PC-9 (cell line): ENCODE data around the gene F2. TPM values are rescaled to one million over a fixed set of nuclear protein-coding genes. Genes with fewer than 3 reads are reported as not detected.

ENCODE experiments used
- BruUV-seq: library from RNA; stranded (reverse); fragments of 400-500 nt; replicated peaks from 2 replicates; lab custom pipeline; 2021; lab: Mats Ljungman, UMichigan
- CTCF ChIA-PET: fragments of 300-600 bp; sonication (Branson Sonifier 250); formaldehyde crosslinking; loops from one replicate; lab custom pipeline; 2022; ENCODE audit warnings: antibody characterized with exemption; lab: Charles Lee
- POLR2A ChIA-PET: fragments of 300-600 bp; sonication (Branson Sonifier 250); formaldehyde crosslinking; loops from one replicate; lab custom pipeline; 2022; ENCODE audit warnings: antibody characterized with exemption; ENCODE audit not compliant: unreplicated experiment; lab: Charles Lee
- DNase-seq, 2 experiments: peaks; one replicate each; pipeline versions ENCODE4 v3.0.0 to v3.0.0-alpha.2; 2015 to 2022; ENCODE audit warnings: mixed read lengths in 1 of 2
- H2AFZ ChIP-seq: fragments of 200-600 bp; sonication (generic); 2 replicates; pipeline ENCODE4 v1.8.1; 2017; ENCODE audit warnings: antibody characterized with exemption
- H3F3A ChIP-seq: fragments of 200-600 bp; sonication (generic); 2 replicates; pipeline ENCODE4 v1.8.1; 2017; ENCODE audit warnings: antibody characterized with exemption, mild to moderate bottlenecking, low read depth; ENCODE audit not compliant: insufficient read depth
- H3K27ac ChIP-seq: fragments of 200-600 bp; sonication (generic); 2 replicates; pipeline ENCODE4 v1.6.1; 2016; ENCODE audit warnings: mixed run types
- H3K27me3 ChIP-seq: fragments of 200-600 bp; sonication (generic); 2 replicates; pipeline ENCODE4 v1.6.1; 2016; ENCODE audit warnings: low read depth, mixed run types; ENCODE audit not compliant: insufficient read depth
- H3K36me3 ChIP-seq: fragments of 200-600 bp; sonication (generic); 2 replicates; pipeline ENCODE4 v1.6.1; 2016; ENCODE audit warnings: low read depth, mixed run types
- H3K4me1 ChIP-seq: fragments of 200-600 bp; sonication (generic); replicated peaks from 2 replicates; pipeline ENCODE4 v1.6.1; 2016; ENCODE audit warnings: mixed run types; ENCODE audit not compliant: insufficient read depth
- H3K4me2 ChIP-seq: fragments of 200-600 bp; sonication (generic); 2 replicates; pipeline ENCODE4 v1.6.1; 2017; ENCODE audit warnings: mixed run types
- H3K4me3 ChIP-seq: fragments of 200-600 bp; sonication (generic); 2 replicates; pipeline ENCODE4 v1.6.1; 2016; ENCODE audit warnings: mixed run types
- H3K79me2 ChIP-seq: fragments of 200-600 bp; sonication (generic); 2 replicates; pipeline ENCODE4 v1.6.1; 2017; ENCODE audit warnings: low read depth, mixed run types
- H3K9me2 ChIP-seq: fragments of 200-600 bp; sonication (generic); 2 replicates; pipeline ENCODE4 v1.8.1; 2017; ENCODE audit warnings: mild to moderate bottlenecking; ENCODE audit not compliant: insufficient read depth
- H3K9me3 ChIP-seq: fragments of 200-600 bp; sonication (generic); 2 replicates; pipeline ENCODE4 v1.8.1; 2016; ENCODE audit warnings: low read depth; ENCODE audit not compliant: insufficient read depth
- H4K20me1 ChIP-seq: fragments of 200-600 bp; sonication (generic); 2 replicates; pipeline ENCODE4 v1.8.1; 2017; ENCODE audit not compliant: insufficient read depth
- EZH2 ChIP-seq: fragments of 200-600 bp; sonication (generic); IDR thresholded peaks from 2 replicates; pipeline ENCODE4 v1.8.0; 2017; ENCODE audit warnings: antibody characterized with exemption, low read depth
- intact Hi-C: fragments of 100-400 bp; cut with micrococcal nuclease; formaldehyde crosslinking; loops from one replicate; pipeline ENCODE4 v1.10.0; 2022; ENCODE audit not compliant: unreplicated experiment
- total RNA-seq: library from RNA; stranded (reverse); gene quantifications from 2 replicates; pipeline ENCODE4 v1.2.3, GENCODE V29; 2021
- TF ChIP-seq, protein P1 (sequence below): fragments of 200-600 bp; sonication (generic); conservative IDR thresholded peaks from 2 replicates; pipeline ENCODE4 v1.6.1; 2017; ENCODE audit warnings: mixed run types, antibody characterized with exemption, mild to moderate bottlenecking, moderate library complexity

F2 gene
- total RNA-seq, 1 experiment from 2014 or later: not detected

DNA sequence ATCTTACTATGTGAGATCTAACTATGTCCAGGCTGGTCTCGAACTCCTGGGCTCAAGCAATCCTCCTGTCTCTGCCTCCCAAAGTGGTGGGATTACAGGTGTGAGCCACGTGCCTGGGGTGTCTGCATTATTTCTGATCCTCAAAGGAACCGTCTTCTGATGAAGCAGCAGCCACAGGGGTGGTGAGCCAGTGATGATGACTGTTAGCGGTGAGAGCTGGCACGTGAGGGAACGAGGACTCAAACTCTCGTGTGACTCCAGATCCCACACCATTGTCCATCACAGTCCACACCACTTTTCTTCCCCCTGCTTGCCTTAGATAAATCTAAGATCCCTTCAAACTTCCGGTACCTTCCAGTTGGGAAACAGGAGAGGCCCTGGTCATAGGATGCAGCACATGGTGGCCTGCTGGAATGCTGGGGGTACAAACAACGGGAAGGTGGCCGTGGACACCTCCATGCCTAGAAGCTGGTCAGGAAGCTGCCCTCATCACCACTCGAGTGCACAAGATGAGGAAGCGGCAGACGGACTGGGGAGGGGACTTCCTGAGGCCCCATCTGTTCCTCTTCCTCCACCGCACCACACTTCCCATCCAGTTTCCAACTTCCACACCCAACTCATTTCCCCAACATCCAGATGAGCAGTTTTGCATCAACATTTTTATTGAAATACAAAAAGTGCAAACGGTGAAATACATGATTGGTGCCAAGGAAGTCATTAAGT lies 42.4 kb upstream of the F2 start:
- H3K27ac ChIP-seq: no peak overlapping the region
- POLR2A ChIA-PET: no interaction called here

DNA sequence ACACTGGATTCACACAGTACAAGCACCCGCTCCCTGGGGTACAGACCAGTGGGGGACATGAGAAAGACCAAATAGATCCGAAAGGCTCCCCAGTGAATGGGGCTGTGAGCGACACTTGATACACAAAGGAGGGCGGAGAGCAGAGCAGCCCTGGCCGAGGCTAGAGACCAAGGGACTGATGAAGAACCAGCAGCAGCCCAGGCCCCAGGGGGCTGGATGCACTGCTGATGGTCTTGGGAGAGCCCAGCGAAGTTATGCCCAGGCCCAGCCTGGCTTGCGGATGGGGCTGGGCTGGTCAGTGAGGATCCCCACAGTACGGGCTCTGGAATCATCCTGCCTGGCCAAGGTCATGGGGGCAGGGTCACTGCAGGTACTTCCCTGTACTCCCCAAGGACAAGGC lies 41.8 kb upstream of the F2 start:
- TF ChIP-seq EZH2: no peak
- TF ChIP-seq, protein P1, sequence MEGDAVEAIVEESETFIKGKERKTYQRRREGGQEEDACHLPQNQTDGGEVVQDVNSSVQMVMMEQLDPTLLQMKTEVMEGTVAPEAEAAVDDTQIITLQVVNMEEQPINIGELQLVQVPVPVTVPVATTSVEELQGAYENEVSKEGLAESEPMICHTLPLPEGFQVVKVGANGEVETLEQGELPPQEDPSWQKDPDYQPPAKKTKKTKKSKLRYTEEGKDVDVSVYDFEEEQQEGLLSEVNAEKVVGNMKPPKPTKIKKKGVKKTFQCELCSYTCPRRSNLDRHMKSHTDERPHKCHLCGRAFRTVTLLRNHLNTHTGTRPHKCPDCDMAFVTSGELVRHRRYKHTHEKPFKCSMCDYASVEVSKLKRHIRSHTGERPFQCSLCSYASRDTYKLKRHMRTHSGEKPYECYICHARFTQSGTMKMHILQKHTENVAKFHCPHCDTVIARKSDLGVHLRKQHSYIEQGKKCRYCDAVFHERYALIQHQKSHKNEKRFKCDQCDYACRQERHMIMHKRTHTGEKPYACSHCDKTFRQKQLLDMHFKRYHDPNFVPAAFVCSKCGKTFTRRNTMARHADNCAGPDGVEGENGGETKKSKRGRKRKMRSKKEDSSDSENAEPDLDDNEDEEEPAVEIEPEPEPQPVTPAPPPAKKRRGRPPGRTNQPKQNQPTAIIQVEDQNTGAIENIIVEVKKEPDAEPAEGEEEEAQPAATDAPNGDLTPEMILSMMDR: no peak
- H3K9me2 ChIP-seq: no peaks in the 10 kb centered on the region
- H3K36me3 ChIP-seq: peaks cover 3% of the 10 kb centered on the region; the same call in 1 of the 2 replicates
- H3K4me3 ChIP-seq: no peak overlapping the region
- H4K20me1 ChIP-seq: peaks cover 2% of the 10 kb centered on the region; the same call in 1 of the 2 replicates
- intact Hi-C loops: no loop called here
- no peak overlapping the region for H2AFZ ChIP-seq
- peaks cover 27% of the 10 kb centered on the region; the same call in 1 of the 2 replicates for H3F3A ChIP-seq
- H3K4me2 ChIP-seq: no peak overlapping the region
- POLR2A ChIA-PET: no interaction called here
- BruUV-seq: no TSS peak
- H3K27ac ChIP-seq: no peak overlapping the region
- no peak for DNase-seq
- 0 out of 2 replicates have a peak, but pooled peaks cover 5% of the 10 kb centered on the region for H3K4me1 ChIP-seq
- CTCF ChIA-PET: no interaction called here
- no peaks in the 10 kb centered on the region for H3K79me2 ChIP-seq
- H3K9me3 ChIP-seq: no peaks in the 10 kb centered on the region
- no peaks in the 10 kb centered on the region for H3K27me3 ChIP-seq

More for the DNA sequence above, 42.4 kb upstream of the F2 start:
- no peaks in the 10 kb centered on the region for H3K9me2 ChIP-seq
- no peak for TF ChIP-seq EZH2
- TF ChIP-seq, protein P1: no peak
- no peaks in the 10 kb centered on the region for H3K9me3 ChIP-seq
- H3K27me3 ChIP-seq: no peaks in the 10 kb centered on the region
- no TSS peak for BruUV-seq
- no peak overlapping the region for H2AFZ ChIP-seq
- H4K20me1 ChIP-seq: no peaks in the 10 kb centered on the region; the same call in 1 of the 2 replicates
- H3K36me3 ChIP-seq: peaks cover 3% of the 10 kb centered on the region; the same call in 1 of the 2 replicates
- H3K4me1 ChIP-seq: 0 out of 2 replicates have a peak, but pooled peaks cover 5% of the 10 kb centered on the region
- H3K79me2 ChIP-seq: no peaks in the 10 kb centered on the region
- DNase-seq: no peak
- peaks cover 27% of the 10 kb centered on the region; the same call in 1 of the 2 replicates for H3F3A ChIP-seq
- intact Hi-C loops: no loop called here
- CTCF ChIA-PET: no interaction called here
- no peak overlapping the region for H3K4me2 ChIP-seq
- no peak overlapping the region for H3K4me3 ChIP-seq

GRCh38 chr11:46677991-46678740 lies 40.8 kb upstream of the F2 start:
- intact Hi-C loops: no loop called here

More at GRCh38 chr11:46677991-46678740, 40.8 kb upstream of the F2 start:
- Histone ChIP-seq H3K4me3 (no peak overlapping the region), H3K27ac (no peak overlapping the region), H3K4me1 (0 out of 2 replicates have a peak, but pooled peaks cover 5% of the 10 kb centered on the region), H3K4me2 (no peak overlapping the region), H2AFZ (no peak overlapping the region), H3K9me2 (no peaks in the 10 kb centered on the region), H4K20me1 (peaks cover 12% of the 10 kb centered on the region; the same call in 1 of the 2 replicates), H3K79me2 (no peaks in the 10 kb centered on the region), H3K27me3 (no peaks in the 10 kb centered on the region), H3K36me3 (peaks cover 3% of the 10 kb centered on the region; the same call in 1 of the 2 replicates), H3K9me3 (no peaks in the 10 kb centered on the region), H3F3A (peaks cover 32% of the 10 kb centered on the region; the same call in 1 of the 2 replicates)
- DNase-seq: no peak
- TSS peak; percentile 40 for BruUV-seq
- no peak for TF ChIP-seq EZH2
- TF ChIP-seq, protein P1: no peak
- ChIA-PET POLR2A (interaction anchor here (0.6 kb wide), 2 partner anchors 64 to 286 kb away, joined by 3 read pairs; no protein-coding TSS in a partner anchor), CTCF (no interaction called here)
